ENCODE measurements around the gene IDH3A. TPM values are rescaled to one million over a fixed set of nuclear protein-coding genes. Genes with fewer than 3 reads are reported as not detected.

IDH3A gene
- total RNA-seq, 1 experiment from 2014 or later = 40.2 TPM

DNA sequence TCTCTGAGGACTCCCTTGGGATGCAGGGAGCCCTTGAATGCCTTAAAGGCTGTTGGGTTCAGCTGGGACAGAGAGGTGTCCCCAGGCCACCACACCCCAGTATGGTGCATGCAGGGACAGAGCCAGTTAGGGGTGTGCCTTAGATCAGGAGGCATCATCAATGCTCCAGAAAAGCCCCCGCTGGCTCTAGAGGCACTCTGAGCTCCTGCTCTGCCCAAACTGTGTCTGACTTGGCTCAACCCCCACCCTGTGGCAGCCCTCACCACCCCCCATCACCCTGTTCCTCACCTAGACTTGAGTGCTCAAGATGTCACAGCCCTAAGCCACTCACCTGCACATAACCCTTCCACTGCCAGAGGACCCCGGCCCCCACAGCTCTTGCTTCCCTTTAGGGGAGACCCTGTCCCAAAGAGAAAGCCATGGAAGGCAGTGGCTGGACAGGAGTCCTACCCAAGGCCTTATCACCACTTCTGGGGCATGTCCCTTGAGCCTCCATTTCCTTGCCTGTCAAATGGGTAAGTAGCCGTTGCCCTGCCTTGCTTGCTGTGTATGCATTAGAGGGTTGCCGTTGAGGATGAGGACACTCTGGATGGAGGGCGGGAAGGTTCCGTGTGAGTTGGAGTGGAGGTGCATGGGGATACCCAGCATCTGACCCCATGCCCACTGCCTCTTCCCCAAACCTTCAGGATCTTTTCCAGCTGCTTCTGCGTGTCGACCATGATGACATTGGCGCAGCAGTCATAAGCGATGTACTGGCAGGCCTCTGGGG, 43.8 kb downstream of the IDH3A start:
- Histone ChIP-seq H3K23me2 (ENCODE audit: insufficient read length, low read depth, low read length, poor library complexity, severe bottlenecking) (no peaks in the 10 kb centered on the region), H2BK20ac (ENCODE audit: low read depth, low read length, poor library complexity, severe bottlenecking) (no peak overlapping the region), H4K20me1 (ENCODE audit: control insufficient read depth, insufficient read depth, insufficient read length) (no peaks in the 10 kb centered on the region), H3K27ac (ENCODE audit: insufficient read length, low read depth, low read length) (no peak overlapping the region), H2BK5ac (ENCODE audit: insufficient read length, low read length) (no peak overlapping the region), H3T11ph (ENCODE audit: low read length) (no peak overlapping the region), H2BK12ac (ENCODE audit: insufficient read length, low read depth, low read length) (no peak overlapping the region), H3K56ac (ENCODE audit: insufficient read length, low read depth, low read length) (no peak overlapping the region), H2AFZ (ENCODE audit: low read length) (no peak overlapping the region), H4K5ac (ENCODE audit: insufficient read length, low read depth, low read length) (no peak overlapping the region), H3K27me3 (ENCODE audit: insufficient read depth, low read length) (no peaks in the 10 kb centered on the region), H3K4me2 (ENCODE audit: insufficient read depth, insufficient read length, low read length) (no peak overlapping the region), H3K4me1 (ENCODE audit: insufficient read depth, low read length) (no peaks in the 10 kb centered on the region), H3K4ac (ENCODE audit: low read depth, low read length) (no peak overlapping the region), H4K91ac (ENCODE audit: insufficient read length, low read depth, low read length) (no peak overlapping the region), H3K23ac (ENCODE audit: insufficient read length, low read depth, low read length) (no peak overlapping the region), H2BK120ac (ENCODE audit: low read depth, low read length, poor library complexity, severe bottlenecking) (no peak overlapping the region), H3K9me3 (ENCODE audit: control insufficient read depth, low read depth, low read length) (no peaks in the 10 kb centered on the region), H3K9ac (ENCODE audit: extremely low read depth, insufficient read length, low read length) (no peak overlapping the region), H2AK5ac (ENCODE audit: insufficient read length, low read length) (no peak overlapping the region), H3K14ac (ENCODE audit: insufficient read depth, low read length) (no peak overlapping the region), H4K8ac (replicated peaks; ENCODE audit: insufficient read length, low read depth, low read length) (no peak overlapping the region), H3K79me1 (ENCODE audit: insufficient read depth, low read depth, low read length, poor library complexity, severe bottlenecking) (no peaks in the 10 kb centered on the region), H3K18ac (ENCODE audit: insufficient read length, low read depth, low read length) (no peak overlapping the region), H3K79me2 (ENCODE audit: insufficient read depth, low read length) (no peaks in the 10 kb centered on the region), H2BK15ac (ENCODE audit: low read depth, low read length) (no peak overlapping the region)
- Mint-ChIP-seq H3K4me3 (no peak overlapping the region), H3K27ac (no peak overlapping the region), H3K4me1 (peaks cover 0 to 2% of the 10 kb centered on the region in 2 experiments; a peak in 2 of 4 replicates), H3K27me3 (ENCODE audit: low read depth) (no peaks in the 10 kb centered on the region), H3K36me3 (ENCODE audit: insufficient read depth in 1 of 3, low read depth in 3 of 3) (peaks cover 0 to 2% (median 0%) of the 10 kb centered on the region in 3 experiments; a peak in 1 of 7 replicates), H3K9me3 (peaks cover 0 to 5% of the 10 kb centered on the region in 2 experiments; a peak in 2 of 5 replicates)
- TF ChIP-seq, protein P1, sequence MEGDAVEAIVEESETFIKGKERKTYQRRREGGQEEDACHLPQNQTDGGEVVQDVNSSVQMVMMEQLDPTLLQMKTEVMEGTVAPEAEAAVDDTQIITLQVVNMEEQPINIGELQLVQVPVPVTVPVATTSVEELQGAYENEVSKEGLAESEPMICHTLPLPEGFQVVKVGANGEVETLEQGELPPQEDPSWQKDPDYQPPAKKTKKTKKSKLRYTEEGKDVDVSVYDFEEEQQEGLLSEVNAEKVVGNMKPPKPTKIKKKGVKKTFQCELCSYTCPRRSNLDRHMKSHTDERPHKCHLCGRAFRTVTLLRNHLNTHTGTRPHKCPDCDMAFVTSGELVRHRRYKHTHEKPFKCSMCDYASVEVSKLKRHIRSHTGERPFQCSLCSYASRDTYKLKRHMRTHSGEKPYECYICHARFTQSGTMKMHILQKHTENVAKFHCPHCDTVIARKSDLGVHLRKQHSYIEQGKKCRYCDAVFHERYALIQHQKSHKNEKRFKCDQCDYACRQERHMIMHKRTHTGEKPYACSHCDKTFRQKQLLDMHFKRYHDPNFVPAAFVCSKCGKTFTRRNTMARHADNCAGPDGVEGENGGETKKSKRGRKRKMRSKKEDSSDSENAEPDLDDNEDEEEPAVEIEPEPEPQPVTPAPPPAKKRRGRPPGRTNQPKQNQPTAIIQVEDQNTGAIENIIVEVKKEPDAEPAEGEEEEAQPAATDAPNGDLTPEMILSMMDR (conservative IDR thresholded peaks at IDR 0.05) = no peak
- no peak for DNase-seq
- WGBS (ENCODE audit: extremely low coverage, insufficient read length, low lambda C conversion rate) = no CpG with 5 or more reads among the region's 10 CpGs
